Activated CD4-positive, alpha-beta T cell treated with anti-CD3 and anti-CD28 coated beads, Interleukin-2, amount 10 ng/mL, durations not matched to agents 24 days and 14 days (primary cell): Measurements from ENCODE around the gene RBM6. TPM values are rescaled to one million over a fixed set of nuclear protein-coding genes. Genes with fewer than 3 reads are reported as not detected.
"Not testable (repeated sequence)": the region's sequence is repeated elsewhere in the genome, so short reads cannot be mapped to it uniquely, and the experiment has no call there.

Experiments used
- DNase-seq: peaks from one replicate; pipeline ENCODE4 v3.0.0; 2022
- H3K27ac Mint-ChIP-seq: one replicate; pipeline ENCODE4 v1.8.0; 2022; ENCODE audit warnings: mild to moderate bottlenecking, mixed read lengths
- H3K27me3 Mint-ChIP-seq: one replicate; pipeline ENCODE4 v1.8.0; 2022; ENCODE audit warnings: mixed read lengths
- H3K36me3 Mint-ChIP-seq: one replicate; pipeline ENCODE4 v1.8.0; 2022; ENCODE audit warnings: low read depth, mild to moderate bottlenecking, mixed read lengths
- H3K4me1 Mint-ChIP-seq: one replicate; pipeline ENCODE4 v1.8.0; 2021; ENCODE audit warnings: mixed read lengths
- H3K4me3 Mint-ChIP-seq: one replicate; pipeline ENCODE4 v1.8.0; 2022; ENCODE audit warnings: mild to moderate bottlenecking, moderate library complexity, mixed read lengths
- H3K9me3 Mint-ChIP-seq: one replicate; pipeline ENCODE4 v1.8.0; 2021; ENCODE audit warnings: mixed read lengths
- intact Hi-C: fragments of 100-400 bp; cut with micrococcal nuclease; formaldehyde crosslinking; loops from one replicate; pipeline ENCODE4 v1.15.1; 2023
- total RNA-seq: library from RNA; stranded (reverse); gene quantifications from 2 replicates; pipeline ENCODE4 v1.2.3, GENCODE V29; 2022

The RBM6 gene
- total RNA-seq, 1 donor from 2014 or later, result 95.3 TPM

- Mint-ChIP-seq H3K9me3 (no peaks in the 10 kb centered on the region), H3K36me3 (peaks cover 8% of the 10 kb centered on the region), H3K4me3 (peak overlapping the region; percentile 92), H3K27me3 (no peaks in the 10 kb centered on the region), H3K27ac (no peak overlapping the region), H3K4me1 (peaks cover 24% of the 10 kb centered on the region)
- intact Hi-C loops, result loop anchor here (1.0 to 5.0 kb wide), 2 partner anchors 12 to 141 kb away; partner anchors contain the start of genes IP6K1 and RBM6
- DNase-seq, result no peak
Observed at GRCh38 chr3:49928481-49929017, 11.4 kb upstream of the RBM6 start.

- Mint-ChIP-seq H3K9me3 (no peaks in the 10 kb centered on the region), H3K4me3 (peak within 1 kb of the TSS; percentile 92), H3K27me3 (no peaks in the 10 kb centered on the region), H3K4me1 (peaks cover 24% of the 10 kb centered on the region), H3K27ac (peak within 1 kb of the TSS; percentile 80), H3K36me3 (peaks cover 8% of the 10 kb centered on the region)
- peak; percentile 98 for DNase-seq
- intact Hi-C loops, result loop anchor here (1.0 to 5.0 kb wide), 2 partner anchors 11 to 142 kb away; partner anchors contain the start of genes IP6K1 and RBM6
Observed at GRCh38 chr3:49929291-49930167, 10.4 kb upstream of the RBM6 start, which contains the start of gene MON1A. TSS of gene MON1A (minus strand) at chr3:49929811. CDS start at chr3:49913346, 16,465 bp downstream.

DNA sequence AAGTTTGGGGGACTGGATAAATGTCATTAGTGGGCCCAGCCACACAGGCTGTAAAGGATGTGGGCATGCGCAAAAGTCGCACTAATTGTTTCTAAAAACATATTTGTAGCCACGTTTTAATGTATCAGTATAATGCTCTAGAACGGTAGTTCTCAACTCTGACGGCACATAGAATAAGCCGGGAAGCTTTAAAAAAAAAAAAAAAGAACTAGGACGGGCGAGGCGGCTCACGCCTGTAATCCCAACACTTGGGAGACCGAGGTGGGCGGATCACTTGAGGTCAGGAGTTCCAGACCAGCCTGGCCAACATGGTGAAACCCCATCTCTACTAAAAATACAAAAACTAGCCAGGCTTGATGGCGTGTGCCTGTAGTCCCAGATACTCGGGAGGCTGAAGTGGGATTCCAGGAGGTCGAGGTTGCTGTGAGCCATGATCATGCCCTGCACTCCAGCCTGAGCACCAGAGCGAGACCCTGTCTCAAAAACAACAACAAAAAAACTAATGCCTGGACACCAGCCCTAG is 9.7 kb upstream of the RBM6 start:
- Mint-ChIP-seq H3K27ac (peak overlapping the region; percentile 76), H3K27me3 (no peaks in the 10 kb centered on the region), H3K4me1 (peaks cover 24% of the 10 kb centered on the region), H3K4me3 (peak overlapping the region; percentile 92), H3K36me3 (peaks cover 6% of the 10 kb centered on the region), H3K9me3 (no peaks in the 10 kb centered on the region)
- intact Hi-C loops, result no loop called here
- DNase-seq, result no peak

GRCh38 chr3:49930922-49931321 is 9.0 kb upstream of the RBM6 start:
- intact Hi-C loops, result no loop called here
- Mint-ChIP-seq H3K36me3 (peaks cover 4% of the 10 kb centered on the region), H3K27me3 (no peaks in the 10 kb centered on the region), H3K4me3 (no peak overlapping the region), H3K9me3 (no peaks in the 10 kb centered on the region), H3K4me1 (peaks cover 22% of the 10 kb centered on the region), H3K27ac (no peak overlapping the region)
- no peak for DNase-seq

DNA sequence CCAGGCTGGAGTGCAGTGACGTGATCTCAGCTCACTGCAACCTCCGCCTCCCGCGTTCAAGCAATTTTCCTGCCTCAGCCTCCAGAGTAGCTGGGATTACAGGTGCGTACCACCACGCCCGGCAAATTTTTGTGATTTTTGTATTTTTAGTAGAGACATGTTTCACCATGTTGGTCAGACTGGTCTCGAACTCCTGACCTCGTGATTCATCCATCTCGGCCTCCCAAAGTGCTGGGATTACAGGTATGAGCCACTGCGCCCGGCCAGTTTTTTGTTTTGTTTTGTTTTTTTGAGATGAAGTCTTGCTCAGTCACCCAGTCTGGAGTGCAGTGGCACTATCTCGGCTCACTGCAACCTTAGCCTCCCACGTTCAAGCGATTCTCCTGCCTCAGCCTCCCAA is 7.7 kb upstream of the RBM6 start:
- H3K27ac Mint-ChIP-seq, intact Hi-C loops, H3K4me3 Mint-ChIP-seq, H3K27me3 Mint-ChIP-seq, H3K36me3 Mint-ChIP-seq, DNase-seq, H3K9me3 Mint-ChIP-seq: not testable (repeated sequence)
- peaks cover 18% of the 10 kb centered on the region for H3K4me1 Mint-ChIP-seq

DNA sequence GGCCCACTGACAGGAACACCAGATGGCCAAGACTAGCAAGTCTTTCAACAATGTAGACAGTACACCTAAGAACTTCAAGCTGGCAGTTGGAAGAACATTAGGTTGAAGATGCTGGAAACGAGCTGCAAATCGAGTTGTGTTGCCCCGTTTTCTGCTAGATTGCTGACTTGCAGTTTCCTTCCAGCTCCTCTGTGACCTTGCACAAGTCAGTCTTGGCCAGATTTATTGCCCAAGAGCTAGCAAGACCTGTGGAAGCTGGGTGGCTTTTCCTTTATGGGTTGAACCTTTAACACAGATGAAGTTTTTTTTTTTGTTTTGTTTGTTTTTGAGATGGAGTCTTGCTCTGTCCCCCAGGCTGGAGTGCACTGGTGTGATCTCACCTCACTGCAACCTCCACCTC is 2.9 kb upstream of the RBM6 start:
- Mint-ChIP-seq H3K36me3 (peaks cover 4% of the 10 kb centered on the region), H3K27me3 (no peaks in the 10 kb centered on the region), H3K4me3 (no peak overlapping the region), H3K4me1 (peaks cover 14% of the 10 kb centered on the region), H3K9me3 (no peaks in the 10 kb centered on the region), H3K27ac (no peak overlapping the region)
- intact Hi-C loops, result no loop called here
- DNase-seq, result no peak

- no peak for DNase-seq
- peaks cover 19% of the 10 kb centered on the region for H3K36me3 Mint-ChIP-seq
- H3K27ac Mint-ChIP-seq, result peak overlapping the region; percentile 98
- peak overlapping the region; percentile 99 for H3K4me3 Mint-ChIP-seq
- peaks cover 24% of the 10 kb centered on the region for H3K4me1 Mint-ChIP-seq
- intact Hi-C loops, result loop anchor here (1.0 to 2.0 kb wide), 3 partner anchors 11 to 148 kb away; partner anchors contain the start of genes MON1A, RBM5 and TRAIP
- no peaks in the 10 kb centered on the region for H3K9me3 Mint-ChIP-seq
- no peaks in the 10 kb centered on the region for H3K27me3 Mint-ChIP-seq
Observed at GRCh38 chr3:49940667-49941249, 808 bp downstream of the RBM6 start.

DNA sequence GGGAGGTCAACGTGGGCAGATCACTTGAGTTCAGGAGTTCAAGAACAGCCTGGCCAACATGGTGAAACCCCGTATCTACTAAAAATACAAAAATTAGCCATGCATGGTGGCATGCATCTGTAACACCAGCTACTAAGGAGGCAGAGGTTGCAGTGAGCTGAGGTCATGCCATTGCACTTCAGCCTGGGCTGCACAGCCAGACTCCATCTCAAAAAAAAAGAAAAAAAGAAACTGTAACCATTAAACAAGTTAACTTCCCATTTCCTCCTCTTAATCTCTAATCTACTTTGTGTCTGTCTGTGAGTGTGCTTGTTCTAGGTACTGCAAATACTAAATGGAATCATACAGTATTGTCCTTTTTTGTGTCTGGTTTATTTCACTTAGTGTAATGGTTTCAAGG is 2.7 kb downstream of the RBM6 start:
- Mint-ChIP-seq H3K36me3 (peaks cover 27% of the 10 kb centered on the region), H3K4me1 (peaks cover 26% of the 10 kb centered on the region), H3K27me3 (no peaks in the 10 kb centered on the region), H3K27ac (no peak overlapping the region), H3K4me3 (no peak overlapping the region), H3K9me3 (no peaks in the 10 kb centered on the region)
- intact Hi-C loops, result no loop called here
- no peak for DNase-seq

- peaks cover 11% of the 10 kb centered on the region for H3K4me1 Mint-ChIP-seq
- no peaks in the 10 kb centered on the region for H3K27me3 Mint-ChIP-seq
- H3K36me3 Mint-ChIP-seq, result peaks cover 4% of the 10 kb centered on the region
- intact Hi-C loops, result no loop called here
- DNase-seq, result no peak
- no peaks in the 10 kb centered on the region for H3K9me3 Mint-ChIP-seq
- no peak overlapping the region for H3K27ac Mint-ChIP-seq
- H3K4me3 Mint-ChIP-seq, result no peak overlapping the region
Observed at GRCh38 chr3:49952924-49953323, 13.0 kb downstream of the RBM6 start.

DNA sequence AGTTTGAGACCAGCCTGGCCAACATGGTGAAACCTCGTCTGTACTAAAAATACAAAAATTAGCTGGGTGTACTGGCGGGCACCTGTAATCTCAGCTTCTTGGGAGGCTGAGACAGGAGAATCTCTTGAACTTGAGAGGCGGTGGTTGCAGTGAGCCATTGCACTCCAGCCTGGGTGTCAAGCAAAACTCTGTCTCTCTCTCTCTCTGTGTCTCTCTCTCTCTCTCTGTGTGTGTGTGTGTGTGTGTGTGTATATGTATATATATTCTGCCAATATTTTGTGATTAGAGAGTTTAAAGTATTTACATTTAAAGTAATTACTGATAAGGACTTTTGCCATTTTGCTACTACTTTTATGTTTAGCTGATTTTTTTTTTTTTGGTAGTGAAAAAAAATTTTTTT is 15.7 kb downstream of the RBM6 start:
- intact Hi-C loops, result no loop called here
- no peaks in the 10 kb centered on the region for H3K9me3 Mint-ChIP-seq
- peaks cover 15% of the 10 kb centered on the region for H3K4me1 Mint-ChIP-seq
- no peak overlapping the region for H3K27ac Mint-ChIP-seq
- peaks cover 11% of the 10 kb centered on the region for H3K36me3 Mint-ChIP-seq
- H3K4me3 Mint-ChIP-seq, result no peak overlapping the region
- no peaks in the 10 kb centered on the region for H3K27me3 Mint-ChIP-seq
- DNase-seq, result no peak

DNA sequence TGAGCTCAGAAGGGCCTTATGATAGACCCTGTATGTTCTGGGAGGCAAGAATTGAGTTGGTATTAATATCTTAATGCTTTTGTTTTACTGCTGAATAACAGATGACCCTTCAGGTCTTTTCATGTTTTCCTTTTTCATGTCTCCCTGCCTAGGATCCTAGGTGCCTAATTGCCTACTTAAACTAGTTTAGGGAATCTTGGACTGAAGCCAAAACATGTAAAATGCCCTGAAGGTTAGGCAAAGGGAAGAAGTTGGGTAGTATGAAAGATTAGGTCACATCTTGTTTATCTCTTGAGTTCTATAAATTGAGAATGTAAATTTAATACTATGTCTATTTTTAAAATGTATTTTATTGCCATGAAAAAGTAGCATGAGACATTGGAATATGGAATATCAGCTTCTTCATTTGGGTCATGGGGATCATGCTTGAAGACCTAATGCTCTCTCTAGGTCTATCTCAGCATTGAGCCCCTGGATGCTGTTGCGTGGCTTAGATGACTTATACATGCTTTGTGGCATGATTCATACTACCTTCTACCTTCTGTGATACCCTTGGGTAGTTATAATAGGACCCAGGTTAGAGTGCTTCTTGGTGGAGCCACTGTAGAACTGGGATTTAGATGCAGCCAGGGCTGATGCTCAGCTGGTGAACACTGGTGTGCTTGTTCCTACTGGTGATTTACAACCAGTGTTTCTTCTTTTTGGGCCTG is 26.4 kb downstream of the RBM6 start:
- peaks cover 21% of the 10 kb centered on the region for H3K36me3 Mint-ChIP-seq

GRCh38 chr3:49967291-49967690 is 27.3 kb downstream of the RBM6 start:
- no peak overlapping the region for H3K27ac Mint-ChIP-seq
- no peak overlapping the region for H3K4me3 Mint-ChIP-seq
- intact Hi-C loops, result no loop called here
- no peaks in the 10 kb centered on the region for H3K27me3 Mint-ChIP-seq
- no peaks in the 10 kb centered on the region for H3K9me3 Mint-ChIP-seq
- H3K4me1 Mint-ChIP-seq, result no peaks in the 10 kb centered on the region
- peaks cover 26% of the 10 kb centered on the region for H3K36me3 Mint-ChIP-seq
- DNase-seq, result no peak

More for the DNA sequence above, 26.4 kb downstream of the RBM6 start:
- Mint-ChIP-seq H3K9me3 (no peaks in the 10 kb centered on the region), H3K27me3 (no peaks in the 10 kb centered on the region), H3K4me1 (no peaks in the 10 kb centered on the region), H3K27ac (no peak overlapping the region), H3K4me3 (no peak overlapping the region)
- intact Hi-C loops, result no loop called here
- no peak for DNase-seq

DNA sequence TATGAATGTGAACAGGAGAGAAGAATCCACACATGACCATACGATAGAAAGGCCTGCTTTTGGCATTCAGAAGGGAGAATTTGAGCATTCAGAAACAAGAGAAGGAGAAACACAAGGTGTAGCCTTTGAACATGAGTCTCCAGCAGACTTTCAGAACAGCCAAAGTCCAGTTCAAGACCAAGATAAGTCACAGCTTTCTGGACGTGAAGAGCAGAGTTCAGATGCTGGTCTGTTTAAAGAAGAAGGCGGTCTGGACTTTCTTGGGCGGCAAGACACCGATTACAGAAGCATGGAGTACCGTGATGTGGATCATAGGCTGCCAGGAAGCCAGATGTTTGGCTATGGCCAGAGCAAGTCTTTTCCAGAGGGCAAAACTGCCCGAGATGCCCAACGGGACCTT is 28.4 kb downstream of the RBM6 start:
- H3K27me3 Mint-ChIP-seq, result no peaks in the 10 kb centered on the region
- DNase-seq, result no peak
- peaks cover 35% of the 10 kb centered on the region for H3K36me3 Mint-ChIP-seq
- H3K4me1 Mint-ChIP-seq, result no peaks in the 10 kb centered on the region
- intact Hi-C loops, result no loop called here
- no peaks in the 10 kb centered on the region for H3K9me3 Mint-ChIP-seq
- no peak overlapping the region for H3K4me3 Mint-ChIP-seq
- H3K27ac Mint-ChIP-seq, result no peak overlapping the region
